Endothelial cell of umbilical vein (primary cell): ENCODE measurements around the gene C5. TPM values are rescaled to one million over a fixed set of nuclear protein-coding genes. Genes with fewer than 3 reads are reported as not detected.
A peak's percentile ranks its signal among the peaks of the same experiment; 100 is the strongest.

Source experiments
- Bru-seq: library from RNA; stranded (reverse); fragments of 400-500 nt; gene quantifications from one replicate; lab custom pipeline; 2021; lab: Mats Ljungman, UMichigan
- BruChase-seq, 2 experiments: library from RNA; stranded (reverse); fragments of 400-500 nt; gene quantifications; one replicate each; lab custom pipeline; 2021; lab: Mats Ljungman, UMichigan
- BruUV-seq: library from RNA; stranded (reverse); fragments of 400-500 nt; replicated peaks from 2 replicates; lab custom pipeline; 2021; lab: Mats Ljungman, UMichigan
- CTCF ChIA-PET: fragments of 300-600, 350-600 bp; sonication (Branson Sonifier 250); formaldehyde crosslinking; loops from one replicate; lab custom pipeline; 2021; ENCODE audit warnings: antibody characterized with exemption, inconsistent platforms; lab: Charles Lee
- POLR2A ChIA-PET: fragments of 300-600, 350-600 bp; sonication (Branson Sonifier 250); formaldehyde crosslinking; loops from one replicate; lab custom pipeline; 2021; ENCODE audit warnings: antibody characterized with exemption, inconsistent platforms; lab: Charles Lee
- DNase-seq: peaks from one replicate; pipeline ENCODE4 v3.0.0-alpha.2; 2011; ENCODE audit warnings: low read depth, low spot score
- FAIRE-seq: peaks from 2 replicates; lab custom pipeline; 2011; peaks lifted over from hg19 to GRCh38; lab: Jason Lieb, UNC
- H2AFZ ChIP-seq: 2 replicates; pipeline ENCODE4 v1.6.0; 2012; ENCODE audit warnings: low read depth, low read length, control low read depth, inconsistent platforms
- H3K27ac ChIP-seq: 2 replicates; pipeline ENCODE4 v1.5.1; 2011; ENCODE audit warnings: low read depth, mild to moderate bottlenecking, control low read depth, low read length, moderate library complexity; ENCODE audit not compliant: insufficient read depth
- H3K27me3 ChIP-seq, 2 experiments: 2 replicates each; pipeline versions ENCODE4 v1.6.0 to v1.6.1; 2011; ENCODE audit warnings: low read length in 2 of 2, mixed read lengths in 1 of 2; ENCODE audit not compliant: control insufficient read depth in 2 of 2, insufficient read depth in 2 of 2
- H3K36me3 ChIP-seq, 2 experiments: 2 replicates in 1 of 2; 3 replicates in 1 of 2; pipeline ENCODE4 v1.5.1; 2011; ENCODE audit warnings: low read length in 2 of 2, mild to moderate bottlenecking in 1 of 2, moderate library complexity in 1 of 2; ENCODE audit not compliant: control insufficient read depth in 2 of 2, insufficient read depth in 2 of 2; ENCODE audit errors: extremely low read depth in 1 of 2
- H3K4me1 ChIP-seq: 3 replicates; pipeline ENCODE4 v1.5.1; 2011; ENCODE audit warnings: mild to moderate bottlenecking, low read length; ENCODE audit not compliant: control insufficient read depth, insufficient read depth; ENCODE audit errors: extremely low read depth
- H3K4me2 ChIP-seq: 2 replicates; pipeline ENCODE4 v1.6.1; 2011; ENCODE audit warnings: low read length, control low read depth, mixed read lengths; ENCODE audit not compliant: insufficient read depth
- H3K4me3 ChIP-seq, 3 experiments: fragments of 200-600 bp in 1 of 3; sonication (generic), shearing (Covaris generic) in 1 of 3; replicated peaks in 1 of 3; 2 replicates each; pipeline ENCODE4 v1.5.1; 2011 to 2016; ENCODE audit warnings: control low read depth in 3 of 3, low read length in 3 of 3, mild to moderate bottlenecking in 2 of 3, inconsistent platforms in 1 of 3, low read depth in 1 of 3, moderate library complexity in 1 of 3; ENCODE audit not compliant: insufficient read depth in 1 of 3
- H3K79me2 ChIP-seq: 2 replicates; pipeline ENCODE4 v1.6.0; 2012; ENCODE audit warnings: low read length, inconsistent platforms; ENCODE audit not compliant: control insufficient read depth, insufficient read depth
- H3K9ac ChIP-seq: replicated peaks from 2 replicates; pipeline ENCODE3; 2011; ENCODE audit warnings: low read length, control low read depth; ENCODE audit not compliant: insufficient read depth; ENCODE audit errors: extremely low read depth
- H3K9me1 ChIP-seq: replicated peaks from 3 replicates; pipeline ENCODE4 v1.6.0; 2011; ENCODE audit warnings: mild to moderate bottlenecking, low read length; ENCODE audit not compliant: control insufficient read depth, insufficient read depth; ENCODE audit errors: extremely low read depth
- H3K9me3 ChIP-seq: replicated peaks from 2 replicates; pipeline ENCODE4 v1.5.1; 2012; ENCODE audit warnings: low read length, inconsistent platforms; ENCODE audit not compliant: control insufficient read depth, insufficient read depth
- H4K20me1 ChIP-seq: replicated peaks from 2 replicates; pipeline ENCODE3; 2011; ENCODE audit warnings: mild to moderate bottlenecking, low read length; ENCODE audit not compliant: control insufficient read depth, insufficient read depth; ENCODE audit errors: extremely low read depth
- CTCF ChIP-seq, 2 donors: IDR thresholded peaks; 1 replicate in 1 of 2; 2 replicates in 1 of 2; pipeline ENCODE4 v1.5.1; 2011; ENCODE audit warnings: low read length in 2 of 2, mild to moderate bottlenecking in 2 of 2, moderate library complexity in 2 of 2, control low read depth in 1 of 2, inconsistent platforms in 1 of 2, low read depth in 1 of 2; ENCODE audit not compliant: insufficient read depth in 1 of 2; ENCODE audit errors: extremely low read depth in 1 of 2
- EZH2 ChIP-seq: IDR thresholded peaks from 2 replicates; pipeline ENCODE4 v1.6.1; 2012; ENCODE audit warnings: borderline replicate concordance, low read depth, mild to moderate bottlenecking, moderate library complexity, low read length, inconsistent platforms; ENCODE audit not compliant: severe bottlenecking
- FOS ChIP-seq: IDR thresholded peaks from 2 replicates; pipeline ENCODE4 v1.6.1; 2011; ENCODE audit warnings: mild to moderate bottlenecking, low read length, moderate library complexity, borderline replicate concordance; ENCODE audit not compliant: insufficient read depth
- GATA2 ChIP-seq: IDR thresholded peaks from 2 replicates; pipeline ENCODE4 v1.7.0; 2011; ENCODE audit warnings: low read depth, mild to moderate bottlenecking, moderate library complexity, mixed read lengths, low read length; ENCODE audit not compliant: insufficient read length, insufficient read depth
- JUN ChIP-seq: IDR thresholded peaks from 2 replicates; pipeline ENCODE4 v1.6.1; 2011; ENCODE audit warnings: borderline replicate concordance, low read depth; ENCODE audit not compliant: insufficient read length, insufficient read depth
- MAX ChIP-seq: IDR thresholded peaks from 2 replicates; pipeline ENCODE4 v1.6.1; 2011; ENCODE audit not compliant: insufficient read depth, insufficient read length
- MYC ChIP-seq: IDR thresholded peaks from one replicate; pipeline ENCODE4 v1.6.1; 2011; ENCODE audit warnings: mild to moderate bottlenecking, low read depth, low read length
- POLR2A ChIP-seq: IDR thresholded peaks from 2 replicates; pipeline ENCODE4 v1.6.1; 2012; ENCODE audit warnings: low read depth, mild to moderate bottlenecking, control low read depth, low read length
- dilution Hi-C: fragments of 300-500 bp; cut with MboI; formaldehyde crosslinking; loops from one replicate; pipeline ENCODE4 v1.15.0; 2019; ENCODE audit warnings: low sequenced_read_pairs; ENCODE audit not compliant: extremely low pct_ligation_motif_present
- intact Hi-C: fragments of 100-400 bp; cut with micrococcal nuclease; formaldehyde crosslinking; loops from one replicate; pipeline ENCODE4 v1.10.0; 2022
- long read RNA-seq: library from polyadenylated mRNA; stranded (forward); transcript quantifications from one replicate; pipeline ENCODE4 v2.0.0, GENCODE V29; 2021
- polyA minus RNA-seq, 3 experiments: library from RNA; depleted of rRNA, polyadenylated mRNA; stranded (reverse); fragments of >200 nt; gene quantifications; 1 replicate in 1 of 3; 2 replicates in 2 of 3; pipeline ENCODE4 v1.2.3, GENCODE V29; 2011
- polyA plus RNA-seq, 4 experiments: library from polyadenylated mRNA; depleted of rRNA in 3 of 4; stranded (reverse) in 3 of 4; unstranded in 1 of 4; fragments of >200 nt; gene quantifications; 2 replicates each; pipeline versions ENCODE4 v1.2.1 to v1.2.3, GENCODE V29; 2011 to 2012; ENCODE audit warnings: missing spikeins in 1 of 4
- total RNA-seq: library from RNA; stranded (reverse); gene quantifications from 2 replicates; pipeline ENCODE4 v1.2.3, GENCODE V29; 2021

C5 gene
- 1.6 and 1.8 TPM in 2 replicates for total RNA-seq
- polyA plus RNA-seq, result 0.79 and 1.0 TPM in 2 replicates
- polyA plus RNA-seq (2011; cell fraction: cytosol; rRNA removed), result 0.44 and 0.69 TPM in 2 replicates
- 4.2 and 4.8 TPM in 2 replicates for polyA plus RNA-seq (2011; cell fraction: nucleus; rRNA removed)
- polyA plus RNA-seq (2012), result 1.4 and 2.3 TPM in 2 replicates
- polyA minus RNA-seq, result 0.61 and 0.66 TPM in 2 replicates
- polyA minus RNA-seq (2011; cell fraction: cytosol; rRNA and poly(A)+ RNA removed), result 1.0 TPM
- 3.0 and 3.6 TPM in 2 replicates for polyA minus RNA-seq (2011; cell fraction: nucleus; rRNA and poly(A)+ RNA removed)
- percentile 37 among the genes with signal in this experiment for Bru-seq, nascent RNA
- BruChase-seq, experiment 1, labeled RNA remaining after a 6-hour chase, result percentile 23 among the genes with signal in this experiment
- BruChase-seq, experiment 2, labeled RNA remaining after a 2-hour chase, result percentile 31 among the genes with signal in this experiment
- long read RNA-seq, partial matches to known transcripts, result 0 of 1 reads
- long read RNA-seq, other reads (novel, unspliced or antisense), result 1 of 1 reads

DNA sequence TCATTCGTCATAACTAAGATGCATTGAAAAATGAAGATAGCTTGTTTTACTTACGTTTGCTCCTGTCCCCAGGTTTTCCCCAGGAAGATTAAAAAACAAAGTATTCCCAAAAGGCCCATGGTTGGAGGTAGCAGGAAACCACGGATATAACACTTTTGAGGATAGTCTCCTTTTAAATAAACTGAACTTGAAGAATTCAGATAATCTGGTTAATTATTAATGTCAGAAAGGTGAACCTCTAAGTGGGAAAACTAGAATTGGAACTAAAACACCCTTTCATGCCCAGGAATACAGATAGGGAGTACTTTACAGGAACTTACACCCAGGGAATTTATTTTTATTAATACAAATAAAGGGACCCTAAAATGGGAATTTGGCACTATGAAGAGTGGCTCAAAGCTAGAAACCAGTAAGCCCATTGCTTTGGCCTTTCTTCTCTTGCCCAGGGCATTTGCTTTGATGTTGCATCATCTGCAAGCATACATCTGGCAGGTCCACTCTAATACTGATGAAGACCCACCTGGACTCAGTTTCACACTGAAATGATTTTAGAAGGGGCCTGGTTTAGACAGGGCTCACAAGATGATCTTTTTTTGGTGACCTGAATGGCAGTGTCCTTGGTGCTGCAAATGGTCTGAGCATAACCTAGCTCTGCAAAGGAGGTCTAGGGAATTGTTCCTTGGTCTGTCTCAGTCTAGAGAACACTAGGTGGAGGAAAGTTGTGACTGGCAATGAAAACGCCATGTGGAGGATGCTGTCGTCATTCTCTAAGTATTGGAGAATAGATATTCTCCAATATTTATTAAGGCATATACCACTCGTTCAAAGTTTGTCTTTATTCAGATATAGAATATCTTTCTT is at the start of gene C5:
Gene C5 (minus strand): TSS at position 148 of the 861 bp plus-strand sequence. CDS start 29 bp downstream, at position 119.
- Histone ChIP-seq H3K9ac (no peak within 1 kb of the TSS), H3K36me3 (no peaks in the 10 kb centered on the region), H4K20me1 (no peaks in the 10 kb centered on the region), H3K9me1 (no peaks in the 10 kb centered on the region), H3K27ac (no peak within 1 kb of the TSS), H3K4me2 (no peak within 1 kb of the TSS), H3K4me3 (no peak within 1 kb of the TSS), H3K4me1 (no peaks in the 10 kb centered on the region), H3K79me2 (no peaks in the 10 kb centered on the region), H2AFZ (no peak within 1 kb of the TSS), H3K27me3 (no peaks in the 10 kb centered on the region), H3K9me3 (no peaks in the 10 kb centered on the region)
- intact Hi-C loops (no loop called here), dilution Hi-C loops (no loop called here)
- FAIRE-seq (no peak), DNase-seq (no peak)
- no TSS peak for BruUV-seq
- TF ChIP-seq CTCF (IDR thresholded peaks at IDR 0.05; ENCODE audit: extremely low read depth in 1 of 2, insufficient read depth in 1 of 2, low read depth in 1 of 2, low read length in 2 of 2) (no peak), GATA2 (no peak), EZH2 (no peak), JUN (no peak), MYC (no peak), FOS (no peak), POLR2A (no peak), MAX (no peak)
- ChIA-PET CTCF (interaction anchor here (0.6 to 4.9 kb wide), 8 partner anchors 8 to 218 kb away, joined by 3 to 42 read pairs (median 5); no protein-coding TSS in a partner anchor), POLR2A (interaction anchor here (0.5 kb wide), 1 partner anchor 43 kb away, joined by 3 read pairs; no protein-coding TSS in a partner anchor)
